ENCODE measurements around the gene LSM4. TPM values are rescaled to one million over a fixed set of nuclear protein-coding genes. Genes with fewer than 3 reads are reported as not detected.

Gene LSM4
- total and polyA plus RNA-seq, 2 of the 13 experiments (the other 11 are each of a cell fraction or from before 2014, with no cell fraction given): 65.8 to 166 TPM

DNA sequence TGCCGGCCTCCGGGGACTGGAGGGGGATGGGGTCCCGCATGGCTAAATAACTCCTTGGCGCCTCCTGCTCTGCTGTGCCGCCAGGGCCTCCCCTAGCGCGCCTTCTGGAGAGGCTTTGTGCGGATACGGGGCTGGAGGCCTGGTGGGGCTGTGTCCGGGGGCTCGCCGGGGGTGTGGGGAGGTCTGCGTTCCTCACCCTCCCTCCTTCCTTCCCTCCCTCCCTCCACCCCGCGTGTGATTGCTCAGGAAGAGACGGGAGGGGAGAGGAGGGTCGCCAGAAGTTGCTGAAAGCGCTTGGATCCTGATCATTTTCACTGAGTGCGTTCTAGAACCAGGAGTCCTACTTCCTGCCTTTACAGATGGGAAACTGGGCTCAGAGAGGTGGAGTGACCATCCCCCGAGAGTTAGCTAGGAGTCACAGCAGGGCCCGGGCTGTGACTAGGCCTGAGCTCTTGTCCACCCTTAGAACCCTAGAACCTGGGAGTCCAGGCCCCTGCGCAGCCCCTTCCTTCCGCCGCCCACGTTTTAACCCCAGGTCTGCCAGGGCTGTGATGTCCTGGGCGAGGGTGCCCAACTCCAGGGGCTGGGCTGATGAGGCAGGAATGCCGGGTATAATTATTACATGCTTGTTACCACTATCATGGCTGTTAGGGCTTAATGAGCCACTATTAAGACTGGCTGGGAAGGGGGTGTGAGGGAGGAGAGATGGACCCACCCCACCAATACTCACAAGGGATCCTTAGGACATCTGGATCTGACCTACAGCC, 40.7 kb downstream of the LSM4 start (continued):
- TF ChIP-seq, protein P1, sequence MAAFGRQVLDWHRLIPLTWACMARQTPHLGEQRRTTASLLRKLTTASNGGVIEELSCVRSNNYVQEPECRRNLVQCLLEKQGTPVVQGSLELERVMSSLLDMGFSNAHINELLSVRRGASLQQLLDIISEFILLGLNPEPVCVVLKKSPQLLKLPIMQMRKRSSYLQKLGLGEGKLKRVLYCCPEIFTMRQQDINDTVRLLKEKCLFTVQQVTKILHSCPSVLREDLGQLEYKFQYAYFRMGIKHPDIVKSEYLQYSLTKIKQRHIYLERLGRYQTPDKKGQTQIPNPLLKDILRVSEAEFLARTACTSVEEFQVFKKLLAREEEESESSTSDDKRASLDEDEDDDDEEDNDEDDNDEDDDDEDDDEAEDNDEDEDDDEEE (CRISPR knock-in tag; IDR thresholded peaks at IDR 0.05): 0 out of 2 replicates have a peak, but pooled peaks have one; percentile 50
- TF ChIP-seq ZNF33A (CRISPR knock-in tag; IDR thresholded peaks at IDR 0.05; ENCODE audit: borderline replicate concordance) (0 out of 2 replicates have a peak, but pooled peaks have one; percentile 32), FOXP1 (IDR thresholded peaks at IDR 0.05) (no peak), FOXP1 (CRISPR knock-in tag; IDR thresholded peaks at IDR 0.05) (peak; percentile 5; the same call in 1 of the 2 replicates), ZSCAN29 (CRISPR knock-in tag; conservative IDR thresholded peaks at IDR 0.05) (peak; percentile 41; the same call in 1 of the 2 replicates), ZFP37 (CRISPR knock-in tag; IDR thresholded peaks at IDR 0.05; ENCODE audit: borderline replicate concordance) (no peak), ZNF782 (CRISPR knock-in tag; IDR thresholded peaks at IDR 0.05; ENCODE audit: borderline replicate concordance) (peak; percentile 83), KAT7 (CRISPR knock-in tag; IDR thresholded peaks at IDR 0.05; ENCODE audit: borderline replicate concordance) (0 out of 2 replicates have a peak, but pooled peaks have one; percentile 36), KLF15 (CRISPR knock-in tag; IDR thresholded peaks at IDR 0.05; ENCODE audit: borderline replicate concordance) (peak; percentile 66; the same call in 1 of the 2 replicates), ZBTB7B (CRISPR knock-in tag; IDR thresholded peaks at IDR 0.05) (peak; percentile 13; the same call in 1 of the 2 replicates), ZNF788 (CRISPR knock-in tag; IDR thresholded peaks at IDR 0.05; ENCODE audit: borderline replicate concordance) (peak; percentile 43; the same call in 1 of the 2 replicates), KDM4B (CRISPR knock-in tag; IDR thresholded peaks at IDR 0.05) (peak; percentile 81), ZNF30 (CRISPR knock-in tag; IDR thresholded peaks at IDR 0.05) (0 out of 2 replicates have a peak, but pooled peaks have one; percentile 68), LCORL (IDR thresholded peaks at IDR 0.05) (no peak), LCORL (CRISPR knock-in tag; IDR thresholded peaks at IDR 0.05) (peak; percentile 46; the same call in 1 of the 2 replicates), MEF2D (CRISPR knock-in tag; IDR thresholded peaks at IDR 0.05) (peak; percentile 33; the same call in 1 of the 2 replicates)
- TF ChIP-seq, protein P2, sequence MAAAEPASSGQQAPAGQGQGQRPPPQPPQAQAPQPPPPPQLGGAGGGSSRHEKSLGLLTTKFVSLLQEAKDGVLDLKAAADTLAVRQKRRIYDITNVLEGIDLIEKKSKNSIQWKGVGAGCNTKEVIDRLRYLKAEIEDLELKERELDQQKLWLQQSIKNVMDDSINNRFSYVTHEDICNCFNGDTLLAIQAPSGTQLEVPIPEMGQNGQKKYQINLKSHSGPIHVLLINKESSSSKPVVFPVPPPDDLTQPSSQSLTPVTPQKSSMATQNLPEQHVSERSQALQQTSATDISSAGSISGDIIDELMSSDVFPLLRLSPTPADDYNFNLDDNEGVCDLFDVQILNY (CRISPR knock-in tag; conservative IDR thresholded peaks at IDR 0.05): no peak
- TF ChIP-seq, protein P3, sequence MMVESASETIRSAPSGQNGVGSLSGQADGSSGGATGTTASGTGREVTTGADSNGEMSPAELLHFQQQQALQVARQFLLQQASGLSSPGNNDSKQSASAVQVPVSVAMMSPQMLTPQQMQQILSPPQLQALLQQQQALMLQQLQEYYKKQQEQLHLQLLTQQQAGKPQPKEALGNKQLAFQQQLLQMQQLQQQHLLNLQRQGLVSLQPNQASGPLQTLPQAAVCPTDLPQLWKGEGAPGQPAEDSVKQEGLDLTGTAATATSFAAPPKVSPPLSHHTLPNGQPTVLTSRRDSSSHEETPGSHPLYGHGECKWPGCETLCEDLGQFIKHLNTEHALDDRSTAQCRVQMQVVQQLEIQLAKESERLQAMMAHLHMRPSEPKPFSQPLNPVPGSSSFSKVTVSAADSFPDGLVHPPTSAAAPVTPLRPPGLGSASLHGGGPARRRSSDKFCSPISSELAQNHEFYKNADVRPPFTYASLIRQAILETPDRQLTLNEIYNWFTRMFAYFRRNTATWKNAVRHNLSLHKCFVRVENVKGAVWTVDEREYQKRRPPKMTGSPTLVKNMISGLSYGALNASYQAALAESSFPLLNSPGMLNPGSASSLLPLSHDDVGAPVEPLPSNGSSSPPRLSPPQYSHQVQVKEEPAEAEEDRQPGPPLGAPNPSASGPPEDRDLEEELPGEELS (CRISPR knock-in tag; IDR thresholded peaks at IDR 0.05): peak; percentile 21; the same call in 1 of the 2 replicates
- TF ChIP-seq, protein P4, sequence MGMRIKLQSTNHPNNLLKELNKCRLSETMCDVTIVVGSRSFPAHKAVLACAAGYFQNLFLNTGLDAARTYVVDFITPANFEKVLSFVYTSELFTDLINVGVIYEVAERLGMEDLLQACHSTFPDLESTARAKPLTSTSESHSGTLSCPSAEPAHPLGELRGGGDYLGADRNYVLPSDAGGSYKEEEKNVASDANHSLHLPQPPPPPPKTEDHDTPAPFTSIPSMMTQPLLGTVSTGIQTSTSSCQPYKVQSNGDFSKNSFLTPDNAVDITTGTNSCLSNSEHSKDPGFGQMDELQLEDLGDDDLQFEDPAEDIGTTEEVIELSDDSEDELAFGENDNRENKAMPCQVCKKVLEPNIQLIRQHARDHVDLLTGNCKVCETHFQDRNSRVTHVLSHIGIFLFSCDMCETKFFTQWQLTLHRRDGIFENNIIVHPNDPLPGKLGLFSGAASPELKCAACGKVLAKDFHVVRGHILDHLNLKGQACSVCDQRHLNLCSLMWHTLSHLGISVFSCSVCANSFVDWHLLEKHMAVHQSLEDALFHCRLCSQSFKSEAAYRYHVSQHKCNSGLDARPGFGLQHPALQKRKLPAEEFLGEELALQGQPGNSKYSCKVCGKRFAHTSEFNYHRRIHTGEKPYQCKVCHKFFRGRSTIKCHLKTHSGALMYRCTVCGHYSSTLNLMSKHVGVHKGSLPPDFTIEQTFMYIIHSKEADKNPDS (CRISPR knock-in tag; IDR thresholded peaks at IDR 0.05): 0 out of 2 replicates have a peak, but pooled peaks have one; percentile 8
- TF ChIP-seq, protein P5, sequence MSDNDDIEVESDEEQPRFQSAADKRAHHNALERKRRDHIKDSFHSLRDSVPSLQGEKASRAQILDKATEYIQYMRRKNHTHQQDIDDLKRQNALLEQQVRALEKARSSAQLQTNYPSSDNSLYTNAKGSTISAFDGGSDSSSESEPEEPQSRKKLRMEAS (IDR thresholded peaks at IDR 0.05): peak; percentile 41; the same call in 1 of the 2 replicates
- TF ChIP-seq, protein P6, sequence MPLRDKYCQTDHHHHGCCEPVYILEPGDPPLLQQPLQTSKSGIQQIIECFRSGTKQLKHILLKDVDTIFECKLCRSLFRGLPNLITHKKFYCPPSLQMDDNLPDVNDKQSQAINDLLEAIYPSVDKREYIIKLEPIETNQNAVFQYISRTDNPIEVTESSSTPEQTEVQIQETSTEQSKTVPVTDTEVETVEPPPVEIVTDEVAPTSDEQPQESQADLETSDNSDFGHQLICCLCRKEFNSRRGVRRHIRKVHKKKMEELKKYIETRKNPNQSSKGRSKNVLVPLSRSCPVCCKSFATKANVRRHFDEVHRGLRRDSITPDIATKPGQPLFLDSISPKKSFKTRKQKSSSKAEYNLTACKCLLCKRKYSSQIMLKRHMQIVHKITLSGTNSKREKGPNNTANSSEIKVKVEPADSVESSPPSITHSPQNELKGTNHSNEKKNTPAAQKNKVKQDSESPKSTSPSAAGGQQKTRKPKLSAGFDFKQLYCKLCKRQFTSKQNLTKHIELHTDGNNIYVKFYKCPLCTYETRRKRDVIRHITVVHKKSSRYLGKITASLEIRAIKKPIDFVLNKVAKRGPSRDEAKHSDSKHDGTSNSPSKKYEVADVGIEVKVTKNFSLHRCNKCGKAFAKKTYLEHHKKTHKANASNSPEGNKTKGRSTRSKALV (CRISPR knock-in tag; IDR thresholded peaks at IDR 0.05): 0 out of 2 replicates have a peak, but pooled peaks have one; percentile 27
